Neural progenitor cell (in vitro differentiated cells): ENCODE measurements around the gene CIITA. TPM values are rescaled to one million over a fixed set of nuclear protein-coding genes. Genes with fewer than 3 reads are reported as not detected.

Source experiments
- DNase-seq: peaks from one replicate; pipeline ENCODE4 v3.0.0-alpha.2; 2016; ENCODE audit warnings: low spot score
- H2AFZ ChIP-seq: fragments of 200-600 bp; sonication (generic); replicated peaks from 2 replicates; pipeline ENCODE4 v1.6.1; 2016; ENCODE audit warnings: antibody characterized with exemption
- H3F3A ChIP-seq: fragments of 200-600 bp; sonication (generic); 2 replicates; pipeline ENCODE4 v1.6.1; 2016; ENCODE audit warnings: antibody characterized with exemption, low read depth
- H3K27ac ChIP-seq: fragments of 200-600 bp; sonication (generic); 2 replicates; pipeline ENCODE4 v1.5.1; 2016; ENCODE audit warnings: mild to moderate bottlenecking
- H3K27me3 ChIP-seq: fragments of 200-600 bp; sonication (generic); 2 replicates; pipeline ENCODE4 v1.6.1; 2016; ENCODE audit warnings: mild to moderate bottlenecking, moderate library complexity
- H3K36me3 ChIP-seq: fragments of 200-600 bp; sonication (generic); 2 replicates; pipeline ENCODE4 v1.5.1; 2016
- H3K4me1 ChIP-seq: fragments of 200-600 bp; sonication (generic); 2 replicates; pipeline ENCODE4 v1.6.1; 2016; ENCODE audit warnings: mixed run types
- H3K4me2 ChIP-seq: fragments of 200-600 bp; sonication (generic); 2 replicates; pipeline ENCODE4 v1.6.1; 2016
- H3K4me3 ChIP-seq: fragments of 200-600 bp; sonication (generic); 2 replicates; pipeline ENCODE4 v1.5.1; 2016
- H3K79me2 ChIP-seq: fragments of 200-600 bp; sonication (generic); 2 replicates; pipeline ENCODE4 v1.6.1; 2016; ENCODE audit warnings: low read depth
- H3K9ac ChIP-seq: fragments of 200-600 bp; sonication (generic); 2 replicates; pipeline ENCODE4 v1.6.1; 2016
- H3K9me3 ChIP-seq: fragments of 200-600 bp; sonication (generic); 2 replicates; pipeline ENCODE4 v1.5.1; 2016; ENCODE audit warnings: low read depth
- H4K20me1 ChIP-seq: fragments of 200-600 bp; sonication (generic); 2 replicates; pipeline ENCODE4 v1.6.1; 2016; ENCODE audit warnings: low read depth
- H3K27ac Mint-ChIP-seq: 3 replicates; pipeline ENCODE4 v1.8.0; 2021; ENCODE audit warnings: mixed read lengths
- H3K27me3 Mint-ChIP-seq: 2 replicates; pipeline ENCODE4 v1.8.0; 2022; ENCODE audit warnings: low read depth, mild to moderate bottlenecking, inconsistent platforms, moderate library complexity, mixed read lengths; ENCODE audit not compliant: insufficient read depth
- H3K36me3 Mint-ChIP-seq: 3 replicates; pipeline ENCODE4 v1.8.0; 2021; ENCODE audit warnings: mixed read lengths
- H3K4me1 Mint-ChIP-seq: 3 replicates; pipeline ENCODE4 v1.8.0; 2021; ENCODE audit warnings: mixed read lengths
- H3K4me3 Mint-ChIP-seq: 3 replicates; pipeline ENCODE4 v1.8.0; 2021; ENCODE audit warnings: mild to moderate bottlenecking, moderate library complexity, mixed read lengths
- H3K9me3 Mint-ChIP-seq: 3 replicates; pipeline ENCODE4 v1.8.0; 2020; ENCODE audit warnings: mixed read lengths
- EZH2 ChIP-seq: fragments of 200-600 bp; sonication (generic); IDR thresholded peaks from 2 replicates; pipeline ENCODE4 v1.6.1; 2017; ENCODE audit warnings: antibody characterized with exemption, mild to moderate bottlenecking, moderate library complexity
- EZH2phosphoT487 ChIP-seq: fragments of 200-600 bp; sonication (generic); IDR thresholded peaks from 2 replicates; pipeline ENCODE4 v1.6.1; 2017; ENCODE audit warnings: antibody characterized with exemption
- total RNA-seq: library from RNA; depleted of rRNA; stranded (reverse); fragments of >200 nt; gene quantifications from 2 replicates; pipeline ENCODE4 v1.2.3, GENCODE V29; 2015; ENCODE audit warnings: low replicate concordance
- TF ChIP-seq, protein P1 (sequence below): fragments of 200-600 bp; sonication (generic); IDR thresholded peaks from 2 replicates; pipeline ENCODE4 v1.5.1; 2017; ENCODE audit warnings: antibody characterized with exemption, mild to moderate bottlenecking

Gene CIITA
- total RNA-seq, 1 donor from 2014 or later: not detected

DNA sequence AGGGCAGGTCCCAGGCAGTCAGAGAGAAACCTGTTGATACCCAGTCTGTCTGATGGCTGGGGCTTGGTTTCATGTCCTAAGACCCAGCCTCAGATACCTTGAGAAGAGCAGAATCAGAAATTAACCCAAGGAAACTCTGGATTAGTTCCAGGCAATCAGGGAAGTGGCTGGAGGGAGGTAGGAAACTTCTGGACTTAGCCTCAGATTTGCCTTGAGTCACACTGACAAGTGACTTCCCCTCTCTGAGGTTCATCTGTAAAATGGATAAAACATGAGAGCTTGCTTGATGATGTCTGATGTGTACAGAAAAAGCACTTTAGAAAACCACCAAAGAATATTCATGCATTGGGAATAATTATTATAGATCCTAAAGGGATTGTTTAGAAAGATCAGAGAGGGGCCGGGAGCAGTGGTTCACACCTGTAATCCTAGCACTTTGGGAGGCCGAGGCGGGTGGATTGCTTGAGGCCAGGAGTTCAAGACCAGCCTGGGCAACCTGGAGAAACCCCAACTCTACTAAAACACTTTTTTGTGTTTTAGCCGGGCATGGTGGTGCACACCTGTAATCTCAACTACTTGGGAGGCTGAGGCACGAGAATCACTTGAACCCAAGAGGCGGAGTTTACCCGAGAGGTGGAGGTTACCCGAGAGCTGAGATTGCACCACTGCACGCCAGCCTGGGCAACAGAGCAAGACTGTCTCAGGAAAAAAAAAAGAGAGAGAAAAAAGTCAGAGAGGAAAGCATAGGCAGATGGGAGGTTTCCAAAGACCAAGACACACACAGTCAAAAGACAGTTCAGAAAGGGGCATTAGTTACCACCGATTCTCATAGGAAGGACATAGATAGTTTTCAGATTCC, 3.8 kb downstream of the CIITA start:
- Histone ChIP-seq H3F3A (no peaks in the 10 kb centered on the region), H3K4me3 (no peak overlapping the region), H3K79me2 (no peaks in the 10 kb centered on the region), H3K27ac (no peak overlapping the region), H3K27me3 (peaks cover 50% of the 10 kb centered on the region), H3K9ac (no peak overlapping the region), H4K20me1 (no peaks in the 10 kb centered on the region), H2AFZ (no peak overlapping the region), H3K36me3 (no peaks in the 10 kb centered on the region), H3K9me3 (no peaks in the 10 kb centered on the region), H3K4me1 (peaks cover 5% of the 10 kb centered on the region), H3K4me2 (no peak overlapping the region)
- Mint-ChIP-seq H3K27me3 (peaks cover 11% of the 10 kb centered on the region), H3K9me3 (no peaks in the 10 kb centered on the region), H3K36me3 (no peaks in the 10 kb centered on the region), H3K27ac (no peak overlapping the region), H3K4me1 (no peaks in the 10 kb centered on the region), H3K4me3 (no peak overlapping the region)
- DNase-seq: no peak
- TF ChIP-seq EZH2phosphoT487: no peak
- TF ChIP-seq, protein P1, sequence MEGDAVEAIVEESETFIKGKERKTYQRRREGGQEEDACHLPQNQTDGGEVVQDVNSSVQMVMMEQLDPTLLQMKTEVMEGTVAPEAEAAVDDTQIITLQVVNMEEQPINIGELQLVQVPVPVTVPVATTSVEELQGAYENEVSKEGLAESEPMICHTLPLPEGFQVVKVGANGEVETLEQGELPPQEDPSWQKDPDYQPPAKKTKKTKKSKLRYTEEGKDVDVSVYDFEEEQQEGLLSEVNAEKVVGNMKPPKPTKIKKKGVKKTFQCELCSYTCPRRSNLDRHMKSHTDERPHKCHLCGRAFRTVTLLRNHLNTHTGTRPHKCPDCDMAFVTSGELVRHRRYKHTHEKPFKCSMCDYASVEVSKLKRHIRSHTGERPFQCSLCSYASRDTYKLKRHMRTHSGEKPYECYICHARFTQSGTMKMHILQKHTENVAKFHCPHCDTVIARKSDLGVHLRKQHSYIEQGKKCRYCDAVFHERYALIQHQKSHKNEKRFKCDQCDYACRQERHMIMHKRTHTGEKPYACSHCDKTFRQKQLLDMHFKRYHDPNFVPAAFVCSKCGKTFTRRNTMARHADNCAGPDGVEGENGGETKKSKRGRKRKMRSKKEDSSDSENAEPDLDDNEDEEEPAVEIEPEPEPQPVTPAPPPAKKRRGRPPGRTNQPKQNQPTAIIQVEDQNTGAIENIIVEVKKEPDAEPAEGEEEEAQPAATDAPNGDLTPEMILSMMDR: no peak
- TF ChIP-seq EZH2: no peak

DNA sequence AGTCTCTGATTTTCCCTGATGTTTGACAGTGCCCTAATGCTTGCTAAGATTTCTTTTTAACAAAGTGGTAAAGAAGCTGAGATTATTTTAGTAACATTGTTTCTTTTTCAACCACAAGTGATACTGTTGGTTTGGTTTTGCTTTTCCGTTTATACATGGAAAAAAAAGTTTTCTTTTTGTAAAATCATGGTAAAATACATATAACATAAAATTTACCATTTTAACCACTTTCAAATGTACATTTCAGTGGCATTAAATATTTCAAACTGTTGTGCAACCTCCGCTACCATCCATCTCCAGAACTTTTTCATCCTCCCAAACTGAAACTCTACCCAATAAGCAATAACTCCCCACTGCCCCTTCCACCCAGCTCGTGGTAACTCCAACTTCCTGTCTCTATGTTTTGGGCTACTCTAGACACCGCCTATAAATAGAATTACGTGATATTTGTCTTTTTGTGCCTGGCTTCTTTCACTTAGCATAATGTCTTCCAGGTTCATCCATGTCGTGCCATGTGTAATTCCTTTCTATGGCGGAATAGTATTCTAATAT, 4.6 kb downstream of the CIITA start:
- Histone ChIP-seq H3K27ac (no peak overlapping the region), H3K9me3 (no peaks in the 10 kb centered on the region), H3F3A (no peaks in the 10 kb centered on the region), H3K27me3 (peaks cover 50% of the 10 kb centered on the region), H3K4me2 (no peak overlapping the region), H4K20me1 (no peaks in the 10 kb centered on the region), H3K36me3 (no peaks in the 10 kb centered on the region), H2AFZ (no peak overlapping the region), H3K4me3 (no peak overlapping the region), H3K4me1 (peaks cover 5% of the 10 kb centered on the region), H3K79me2 (no peaks in the 10 kb centered on the region), H3K9ac (no peak overlapping the region)
- H3K27ac Mint-ChIP-seq: no peak overlapping the region
- no peaks in the 10 kb centered on the region for H3K36me3 Mint-ChIP-seq
- TF ChIP-seq EZH2 (no peak), EZH2phosphoT487 (no peak)
- TF ChIP-seq, protein P1: no peak
- no peak overlapping the region for H3K4me3 Mint-ChIP-seq
- H3K27me3 Mint-ChIP-seq: peaks cover 6% of the 10 kb centered on the region
- no peaks in the 10 kb centered on the region for H3K4me1 Mint-ChIP-seq
- no peak for DNase-seq
- no peaks in the 10 kb centered on the region for H3K9me3 Mint-ChIP-seq

DNA sequence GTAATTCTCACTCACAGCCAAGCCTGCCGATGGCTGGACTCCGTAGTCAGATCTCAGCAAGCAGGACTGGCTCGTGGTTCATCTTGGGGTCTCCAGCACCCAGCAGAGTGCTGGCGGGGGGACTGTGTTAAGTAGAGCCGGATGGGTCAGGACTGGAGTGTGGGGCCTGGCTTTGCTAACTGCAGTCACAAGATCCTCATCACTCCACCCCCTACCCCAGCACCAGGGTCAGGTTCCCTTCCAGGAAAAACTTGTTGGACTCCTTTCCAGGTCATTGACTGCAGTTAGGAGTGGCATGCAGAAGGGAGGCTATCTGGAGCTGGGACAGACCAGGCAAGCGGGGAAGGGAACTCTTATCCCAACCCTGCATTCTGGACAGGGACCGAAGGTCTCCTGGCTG, 6.0 kb downstream of the CIITA start:
- no peaks in the 10 kb centered on the region for H3K36me3 Mint-ChIP-seq
- no peaks in the 10 kb centered on the region for H3K4me1 Mint-ChIP-seq
- no peaks in the 10 kb centered on the region for H3K36me3 ChIP-seq
- peaks cover 40% of the 10 kb centered on the region for H3K27me3 ChIP-seq
- no peaks in the 10 kb centered on the region for H3K79me2 ChIP-seq
- no peak overlapping the region for H3K4me3 Mint-ChIP-seq
- peaks cover 5% of the 10 kb centered on the region for H3K4me1 ChIP-seq
- H3K9ac ChIP-seq: no peak overlapping the region
- no peak for TF ChIP-seq EZH2
- no peak for TF ChIP-seq EZH2phosphoT487
- TF ChIP-seq, protein P1: no peak
- peaks cover under 1% of the 10 kb centered on the region for H4K20me1 ChIP-seq
- no peak overlapping the region for H3K27ac ChIP-seq
- no peaks in the 10 kb centered on the region for H3F3A ChIP-seq
- H3K9me3 ChIP-seq: no peaks in the 10 kb centered on the region
- H2AFZ ChIP-seq: no peak overlapping the region
- DNase-seq: no peak
- no peak overlapping the region for H3K27ac Mint-ChIP-seq
- H3K4me3 ChIP-seq: no peak overlapping the region
- no peaks in the 10 kb centered on the region for H3K9me3 Mint-ChIP-seq
- H3K4me2 ChIP-seq: no peak overlapping the region
- H3K27me3 Mint-ChIP-seq: peaks cover 8% of the 10 kb centered on the region
